ENCODE results near the gene GNB5. TPM values are rescaled to one million over a fixed set of nuclear protein-coding genes. Genes with fewer than 3 reads are reported as not detected.

The GNB5 gene
- total RNA-seq, 2 experiments from 2014 or later: 27.9 to 39.5 TPM

GRCh38 chr15:52082197-52083036 lies 108.8 kb downstream of the GNB5 start:
- H3K27me3 Mint-ChIP-seq: no peaks in the 10 kb centered on the region
- peaks cover 41% of the 10 kb centered on the region for H3K4me1 Mint-ChIP-seq
- peaks cover 2% of the 10 kb centered on the region for H3K36me3 Mint-ChIP-seq
- DNase-seq (no peak), ATAC-seq (peak; percentile 64)
- peak overlapping the region; percentile 66 for H3K27ac Mint-ChIP-seq
- CTCF ChIA-PET: interaction anchor here (0.8 to 2.2 kb wide), 11 partner anchors 16 to 476 kb away, joined by 3 to 7 read pairs (median 4); partner anchors contain the start of gene LEO1
- H3K4me3 Mint-ChIP-seq: peak overlapping the region; percentile 18
- no peaks in the 10 kb centered on the region for H3K9me3 Mint-ChIP-seq (ENCODE audit: low read depth)

- Mint-ChIP-seq H3K4me1 (peaks cover 49% of the 10 kb centered on the region), H3K27ac (no peak overlapping the region), H3K36me3 (peaks cover 2% of the 10 kb centered on the region), H3K9me3 (ENCODE audit: low read depth) (no peaks in the 10 kb centered on the region), H3K27me3 (no peaks in the 10 kb centered on the region), H3K4me3 (no peak overlapping the region)
- DNase-seq (no peak), ATAC-seq (no peak)
- CTCF ChIA-PET: interaction anchor here (0.8 to 4.0 kb wide), 10 partner anchors 9 to 147 kb away, joined by 3 to 29 read pairs (median 4); partner anchors contain the start of gene LEO1
Measured at GRCh38 chr15:52080706-52081392, 110.3 kb downstream of the GNB5 start.

- no peaks in the 10 kb centered on the region for H3K9me3 Mint-ChIP-seq (ENCODE audit: low read depth)
- peaks cover 2% of the 10 kb centered on the region for H3K36me3 Mint-ChIP-seq
- DNase-seq (no peak), ATAC-seq (no peak)
- peaks cover 49% of the 10 kb centered on the region for H3K4me1 Mint-ChIP-seq
- no peak overlapping the region for H3K4me3 Mint-ChIP-seq
- no peaks in the 10 kb centered on the region for H3K27me3 Mint-ChIP-seq
- CTCF ChIA-PET: interaction anchor here (0.8 to 4.0 kb wide), 20 partner anchors 10 to 147 kb away, joined by 3 to 29 read pairs (median 7); partner anchors contain the start of genes BCL2L10 and LEO1
- no peak overlapping the region for H3K27ac Mint-ChIP-seq
Measured at GRCh38 chr15:52080031-52080430, 111.2 kb downstream of the GNB5 start.

GRCh38 chr15:52078876-52079700 lies 112.1 kb downstream of the GNB5 start:
- no peak overlapping the region for H3K27ac Mint-ChIP-seq
- DNase-seq (peak; percentile 87), ATAC-seq (peak; percentile 79)
- H3K9me3 Mint-ChIP-seq (ENCODE audit: low read depth): no peaks in the 10 kb centered on the region
- peaks cover 49% of the 10 kb centered on the region for H3K4me1 Mint-ChIP-seq
- CTCF ChIA-PET: interaction anchor here (0.6 to 4.0 kb wide), 35 partner anchors 9 to 148 kb away, joined by 3 to 29 read pairs (median 5); partner anchors contain the start of genes BCL2L10 and LEO1
- peaks cover 2% of the 10 kb centered on the region for H3K36me3 Mint-ChIP-seq
- no peaks in the 10 kb centered on the region for H3K27me3 Mint-ChIP-seq
- no peak overlapping the region for H3K4me3 Mint-ChIP-seq

- CTCF ChIA-PET: interaction anchor here (0.6 to 4.0 kb wide), 35 partner anchors 8 to 149 kb away, joined by 3 to 29 read pairs (median 5); partner anchors contain the start of genes BCL2L10 and LEO1
- no peak overlapping the region for H3K27ac Mint-ChIP-seq
Measured at GRCh38 chr15:52078197-52078875, 112.9 kb downstream of the GNB5 start.

GRCh38 chr15:52076889-52077781 lies 114.1 kb downstream of the GNB5 start:
- peaks cover 31% of the 10 kb centered on the region for H3K4me1 Mint-ChIP-seq
- no peaks in the 10 kb centered on the region for H3K27me3 Mint-ChIP-seq
- H3K9me3 Mint-ChIP-seq (ENCODE audit: low read depth): no peaks in the 10 kb centered on the region
- no peak overlapping the region for H3K4me3 Mint-ChIP-seq
- no peaks in the 10 kb centered on the region for H3K36me3 Mint-ChIP-seq
- DNase-seq (no peak), ATAC-seq (peak; percentile 37)
- CTCF ChIA-PET: interaction anchor here (0.8 to 4.0 kb wide), 11 partner anchors 7 to 189 kb away, joined by 3 to 29 read pairs (median 8); partner anchors contain the start of gene LEO1
- H3K27ac Mint-ChIP-seq: no peak overlapping the region

More at GRCh38 chr15:52078197-52078875, 112.9 kb downstream of the GNB5 start:
- H3K4me1 Mint-ChIP-seq: peaks cover 43% of the 10 kb centered on the region
- no peak for ATAC-seq
- H3K36me3 Mint-ChIP-seq: no peaks in the 10 kb centered on the region
- no peak for DNase-seq
- H3K9me3 Mint-ChIP-seq (ENCODE audit: low read depth): no peaks in the 10 kb centered on the region
- H3K4me3 Mint-ChIP-seq: no peak overlapping the region
- no peaks in the 10 kb centered on the region for H3K27me3 Mint-ChIP-seq

GRCh38 chr15:52071570-52071969 lies 119.6 kb downstream of the GNB5 start:
- DNase-seq: no peak
- Mint-ChIP-seq H3K4me1 (peaks cover 12% of the 10 kb centered on the region), H3K27me3 (no peaks in the 10 kb centered on the region), H3K9me3 (ENCODE audit: low read depth) (no peaks in the 10 kb centered on the region), H3K27ac (no peak overlapping the region), H3K4me3 (no peak overlapping the region), H3K36me3 (peaks cover 2% of the 10 kb centered on the region)
- CTCF ChIA-PET: interaction anchor here (1.0 to 3.2 kb wide), 4 partner anchors 7 to 64 kb away, joined by 3 to 20 read pairs (median 4); no protein-coding TSS in a partner anchor
- ATAC-seq: no peak

GRCh38 chr15:52069559-52069958 lies 121.6 kb downstream of the GNB5 start:
- peaks cover 17% of the 10 kb centered on the region for H3K4me1 Mint-ChIP-seq
- H3K4me3 Mint-ChIP-seq: no peak overlapping the region
- no peak overlapping the region for H3K27ac Mint-ChIP-seq
- ATAC-seq (no peak), DNase-seq (no peak)
- H3K36me3 Mint-ChIP-seq: peaks cover 9% of the 10 kb centered on the region
- no peaks in the 10 kb centered on the region for H3K9me3 Mint-ChIP-seq (ENCODE audit: low read depth)
- CTCF ChIA-PET: interaction anchor here (1.2 to 3.2 kb wide), 2 partner anchors 9 to 97 kb away, joined by 4 to 20 read pairs; no protein-coding TSS in a partner anchor
- H3K27me3 Mint-ChIP-seq: no peaks in the 10 kb centered on the region

GRCh38 chr15:52068004-52068615 lies 123.1 kb downstream of the GNB5 start:
- Mint-ChIP-seq H3K4me3 (no peak overlapping the region), H3K27ac (no peak overlapping the region), H3K4me1 (peaks cover 19% of the 10 kb centered on the region), H3K9me3 (ENCODE audit: low read depth) (no peaks in the 10 kb centered on the region), H3K27me3 (no peaks in the 10 kb centered on the region), H3K36me3 (peaks cover 21% of the 10 kb centered on the region)
- DNase-seq (no peak), ATAC-seq (no peak)
- CTCF ChIA-PET: interaction anchor here (1.4 to 3.1 kb wide), 2 partner anchors 10 to 17 kb away, joined by 3 to 21 read pairs; no protein-coding TSS in a partner anchor

GRCh38 chr15:52067545-52067926 lies 123.7 kb downstream of the GNB5 start:
- no peak for ATAC-seq
- Mint-ChIP-seq H3K27me3 (no peaks in the 10 kb centered on the region), H3K4me3 (no peak overlapping the region), H3K9me3 (ENCODE audit: low read depth) (no peaks in the 10 kb centered on the region), H3K27ac (no peak overlapping the region), H3K4me1 (peaks cover 19% of the 10 kb centered on the region), H3K36me3 (peaks cover 25% of the 10 kb centered on the region)
- DNase-seq: no peak
- CTCF ChIA-PET: interaction anchor here (0.9 to 3.1 kb wide), 3 partner anchors 11 to 24 kb away, joined by 3 to 21 read pairs (median 3); no protein-coding TSS in a partner anchor

Measured in activated CD8-positive, alpha-beta memory T cell treated with anti-CD3 and anti-CD28 coated beads, Interleukin-2, amount 10 ng/mL, durations not matched to agents 7 days and 5 days (primary cell).